ENCODE results near the gene EPB41L5.

- TF ChIP-seq CTCF (IDR thresholded peaks at IDR 0.05) (no peak), POLR2AphosphoS5 (IDR thresholded peaks at IDR 0.05) (no peak)
Observed at GRCh38 chr2:120134263-120134662, 121.4 kb downstream of the EPB41L5 start.

Data from stomach (tissue), 4 donors.